Body of pancreas (tissue), 4 donors: ENCODE results near the gene GRID2.

Experiments used
- CTCF ChIP-seq, 7 experiments: fragments of 450-650 bp in 4 of 7; fragments of 200-600 bp in 3 of 7; sonication (generic) in 3 of 7; IDR thresholded peaks; one replicate each; pipeline ENCODE4 v1.5.1; 2016 to 2019; ENCODE audit warnings: antibody characterized with exemption in 7 of 7
- POLR2A ChIP-seq, 3 donors: fragments of 450-650 bp; IDR thresholded peaks; one replicate each; pipeline ENCODE4 v1.6.1; 2016; ENCODE audit warnings: antibody characterized with exemption in 3 of 3, mild to moderate bottlenecking in 2 of 3

DNA sequence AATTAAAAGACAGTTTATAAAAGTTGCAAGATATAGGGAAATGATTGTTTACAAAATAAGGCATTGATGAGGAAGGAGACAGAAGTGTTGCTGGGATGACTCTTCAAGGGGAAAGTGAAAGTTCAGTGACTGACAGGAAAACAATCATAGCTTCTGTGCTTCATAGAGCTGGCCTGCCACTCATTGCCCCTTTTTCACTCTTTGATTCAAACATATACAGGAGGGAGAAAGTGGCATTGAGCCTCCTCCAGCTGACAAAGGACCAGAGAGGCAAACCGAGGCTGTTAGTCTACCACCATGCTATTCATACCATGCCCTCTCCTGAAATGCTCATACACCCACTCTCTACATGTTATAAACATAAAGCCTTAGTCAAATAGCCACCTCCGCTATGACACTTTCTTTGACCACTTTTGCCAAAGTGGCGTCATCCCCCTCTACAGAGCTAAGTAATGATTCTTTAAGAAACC is 1445.6 kb downstream of the GRID2 start:
- TF ChIP-seq CTCF (IDR thresholded peaks at IDR 0.05) (no peak), POLR2A (IDR thresholded peaks at IDR 0.05) (no peak)
